GM10847 (cell line): ENCODE data around the gene CYTH2.

Experiments
- POLR2A ChIP-seq: IDR thresholded peaks from 2 replicates; pipeline ENCODE4 v1.6.1; 2011; ENCODE audit not compliant: insufficient read length; ENCODE audit errors: extremely low read depth

Gene CYTH2

GRCh38 chr19:48493718-48494401 lies 24.7 kb downstream of the CYTH2 start:
- no peak for TF ChIP-seq POLR2A

GRCh38 chr19:48495396-48495795 lies 26.2 kb downstream of the CYTH2 start:
- TF ChIP-seq POLR2A: no peak

- no peak for TF ChIP-seq POLR2A
Observed at GRCh38 chr19:48496959-48497727, 28.0 kb downstream of the CYTH2 start.

- TF ChIP-seq POLR2A: no peak
Observed at GRCh38 chr19:48497728-48498594, 28.8 kb downstream of the CYTH2 start.

- TF ChIP-seq POLR2A: no peak
Observed at GRCh38 chr19:48498595-48499311, 29.6 kb downstream of the CYTH2 start.

DNA sequence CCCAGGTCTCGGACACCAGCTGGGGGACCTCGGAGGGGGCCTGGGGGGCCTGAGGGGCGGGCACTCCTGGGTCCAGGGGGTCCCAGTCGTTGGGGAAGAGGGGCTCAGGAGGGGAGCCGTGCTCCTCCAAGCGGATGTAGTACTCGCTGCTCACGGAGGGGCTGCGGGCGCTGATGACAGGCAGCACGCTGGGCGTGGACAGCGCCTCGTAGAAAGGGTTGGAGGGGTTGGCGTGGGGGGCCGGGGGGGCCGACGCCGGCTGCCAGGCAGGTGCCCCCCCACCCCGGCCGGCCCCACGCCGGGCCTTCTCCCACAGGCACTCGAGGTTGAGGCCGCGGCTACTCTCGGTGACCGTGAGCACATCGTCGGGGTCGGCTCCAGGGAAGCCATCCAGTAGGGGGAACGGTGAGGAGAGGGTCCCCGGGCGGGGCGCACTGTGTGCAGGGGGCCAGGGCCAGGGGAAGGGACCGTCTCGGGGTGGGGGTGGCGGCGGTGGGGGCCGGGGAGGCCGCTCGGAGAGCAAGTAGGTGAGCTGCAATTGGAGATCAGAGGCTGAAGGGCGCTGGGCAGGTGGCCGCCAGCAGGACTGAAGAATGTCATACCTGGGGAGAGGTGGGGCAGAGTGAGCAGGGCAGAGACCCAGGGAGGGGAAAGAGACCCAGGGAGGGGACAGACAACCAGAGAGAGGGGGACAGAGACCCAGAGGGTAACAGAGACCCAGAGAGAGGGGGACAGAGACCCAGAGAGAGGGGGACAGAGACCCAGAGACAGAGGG lies 30.3 kb downstream of the CYTH2 start:
- TF ChIP-seq POLR2A: no peak

- no peak for TF ChIP-seq POLR2A
Observed at GRCh38 chr19:48500830-48501493, 31.8 kb downstream of the CYTH2 start.

DNA sequence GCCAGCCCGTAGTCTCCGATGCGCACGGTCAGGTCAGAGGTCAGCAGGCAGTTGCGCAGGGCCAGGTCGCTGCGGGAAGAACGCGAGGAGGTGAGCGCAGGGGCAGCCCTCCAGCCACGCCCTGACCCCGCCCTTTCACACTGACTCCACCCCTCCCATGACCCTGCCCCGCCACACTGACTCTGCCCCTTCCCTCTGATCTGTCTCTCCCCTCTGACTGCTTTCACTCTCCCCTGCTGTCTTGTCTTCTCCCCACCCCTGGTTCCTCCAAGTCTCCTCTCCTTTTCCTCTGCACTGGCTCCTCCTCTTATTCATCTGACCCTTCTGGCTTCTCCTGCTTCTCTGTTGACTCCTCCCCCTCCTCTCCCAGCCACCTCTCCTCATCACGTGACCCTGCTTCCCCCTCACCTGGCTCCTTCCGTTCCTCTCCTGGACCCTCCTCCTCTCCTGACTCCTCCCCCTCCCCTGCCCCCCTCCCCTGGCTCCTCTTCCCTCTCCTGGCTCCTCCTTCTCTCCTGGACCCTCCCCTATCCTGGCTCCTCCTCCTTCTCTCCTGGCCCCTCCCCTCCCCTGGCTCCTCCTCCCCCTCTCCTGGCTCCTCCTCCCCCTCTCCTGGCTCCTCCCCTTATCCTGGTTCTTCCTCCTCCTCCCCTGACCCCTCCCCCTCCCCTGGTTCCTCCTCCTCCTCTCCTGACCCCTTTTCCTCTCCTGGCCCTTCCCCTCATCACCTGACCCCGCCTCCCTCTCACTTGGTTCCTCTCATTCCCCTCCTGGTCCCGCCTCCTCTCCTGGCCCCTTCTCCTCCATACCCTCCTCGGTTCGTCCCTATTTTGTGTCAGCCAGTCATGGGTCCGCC lies 32.6 kb downstream of the CYTH2 start:
- TF ChIP-seq POLR2A: no peak

- TF ChIP-seq POLR2A: no peak
Observed at GRCh38 chr19:48502350-48503018, 33.3 kb downstream of the CYTH2 start.

- no peak for TF ChIP-seq POLR2A
Observed at GRCh38 chr19:48506138-48506733, 37.1 kb downstream of the CYTH2 start.

GRCh38 chr19:48507911-48508439 lies 38.8 kb downstream of the CYTH2 start:
- TF ChIP-seq POLR2A: no peak

GRCh38 chr19:48508729-48509411 lies 39.7 kb downstream of the CYTH2 start:
- TF ChIP-seq POLR2A: no peak
